Activated naive CD4-positive, alpha-beta T cell (primary cell): ENCODE measurements around the gene SERHL2.
"Not testable (repeated sequence)": the region's sequence is repeated elsewhere in the genome, so short reads cannot be mapped to it uniquely, and the experiment has no call there.

Source experiments
- DNase-seq, 4 experiments: peaks; one replicate each; lab custom pipeline; 2025; lab: John Stamatoyannopoulos, UW

The SERHL2 gene

GRCh38 chr22:42535082-42535731, 18.5 kb upstream of the SERHL2 start:
- DNase-seq, result not testable (repeated sequence)

- no peak for DNase-seq
Observed at GRCh38 chr22:42536166-42536565, 17.6 kb upstream of the SERHL2 start.

GRCh38 chr22:42536634-42537033, 17.1 kb upstream of the SERHL2 start:
- not testable (repeated sequence) for DNase-seq

- not testable (repeated sequence) for DNase-seq
Observed at GRCh38 chr22:42537199-42537831, 16.4 kb upstream of the SERHL2 start.

GRCh38 chr22:42539236-42539771, 14.5 kb upstream of the SERHL2 start:
- DNase-seq, result not testable (repeated sequence)

GRCh38 chr22:42544686-42545085, 9.1 kb upstream of the SERHL2 start:
- no peak for DNase-seq

GRCh38 chr22:42547562-42547961, 6.2 kb upstream of the SERHL2 start:
- no peak for DNase-seq

- DNase-seq, result not testable (repeated sequence)
Observed at GRCh38 chr22:42548126-42548525, 5.6 kb upstream of the SERHL2 start.

- DNase-seq, result no peak
Observed at GRCh38 chr22:42548597-42549330, 5.0 kb upstream of the SERHL2 start.

- no peak for DNase-seq
Observed at GRCh38 chr22:42549331-42550060, 4.3 kb upstream of the SERHL2 start.

- not testable (repeated sequence) for DNase-seq
Observed at GRCh38 chr22:42552294-42552647, 1.5 kb upstream of the SERHL2 start.

GRCh38 chr22:42560381-42560780, 6.6 kb downstream of the SERHL2 start:
- no peak for DNase-seq

GRCh38 chr22:42560781-42561180, 7.0 kb downstream of the SERHL2 start:
- DNase-seq, result no peak

GRCh38 chr22:42561856-42562255, 8.1 kb downstream of the SERHL2 start:
- DNase-seq, result no peak

GRCh38 chr22:42562279-42562678, 8.5 kb downstream of the SERHL2 start:
- no peak for DNase-seq

- DNase-seq, result no peak
Observed at GRCh38 chr22:42562684-42563083, 8.9 kb downstream of the SERHL2 start.

- DNase-seq, result not testable (repeated sequence)
Observed at GRCh38 chr22:42563943-42564342, 10.2 kb downstream of the SERHL2 start.

GRCh38 chr22:42564699-42565098, 10.9 kb downstream of the SERHL2 start:
- no peak for DNase-seq

GRCh38 chr22:42565956-42566355, 12.2 kb downstream of the SERHL2 start:
- no peak for DNase-seq

- DNase-seq, result not testable (repeated sequence)
Observed at GRCh38 chr22:42567950-42568349, 14.2 kb downstream of the SERHL2 start.

GRCh38 chr22:42570580-42570979, 16.8 kb downstream of the SERHL2 start:
- not testable (repeated sequence) for DNase-seq

- DNase-seq, result not testable (repeated sequence)
Observed at GRCh38 chr22:42571068-42571467, 17.3 kb downstream of the SERHL2 start.
